Stimulated activated CD8-positive, alpha-beta memory T cell treated with anti-CD3 and anti-CD28 coated beads, Interleukin-4, amount 100 ng/mL, for 4 hours (primary cell): Measurements from ENCODE around the gene ASPG.

ENCODE experiments used
- DNase-seq, 2 donors: peaks; one replicate each; pipeline ENCODE4 v3.0.0-alpha.2; 2020; ENCODE audit warnings: low read depth in 2 of 2, low spot score in 1 of 2

Gene ASPG

GRCh38 chr14:104105071-104105821 is 19.7 kb downstream of the ASPG start:
- no peak for DNase-seq

- no peak for DNase-seq
These were observed 20.4 kb downstream of the ASPG start for GRCh38 chr14:104105822-104106470.

- no peak for DNase-seq
These were observed 21.0 kb downstream of the ASPG start for GRCh38 chr14:104106471-104106991.

- DNase-seq: no peak
These were observed 21.6 kb downstream of the ASPG start for GRCh38 chr14:104107101-104107581.

- DNase-seq: no peak
These were observed 22.4 kb downstream of the ASPG start for GRCh38 chr14:104107611-104108569.

GRCh38 chr14:104108570-104109541 is 23.4 kb downstream of the ASPG start:
- DNase-seq: no peak

- DNase-seq: no peak
These were observed 24.3 kb downstream of the ASPG start for GRCh38 chr14:104109731-104110361.

GRCh38 chr14:104110491-104111209 is 25.1 kb downstream of the ASPG start:
- no peak for DNase-seq

GRCh38 chr14:104111301-104112112 is 26.0 kb downstream of the ASPG start:
- no peak for DNase-seq

- DNase-seq: no peak
These were observed 26.6 kb downstream of the ASPG start for GRCh38 chr14:104112113-104112505.

GRCh38 chr14:104112609-104113571 is 27.4 kb downstream of the ASPG start:
- DNase-seq: no peak

- DNase-seq: no peak
These were observed 28.3 kb downstream of the ASPG start for GRCh38 chr14:104113631-104114420.

- no peak for DNase-seq
These were observed 29.1 kb downstream of the ASPG start for GRCh38 chr14:104114421-104115130.

- no peak for DNase-seq
These were observed 29.7 kb downstream of the ASPG start for GRCh38 chr14:104115131-104115600.

- DNase-seq: no peak
These were observed 30.3 kb downstream of the ASPG start for GRCh38 chr14:104115691-104116287.
